ENCODE data around the gene ECI2. TPM values are rescaled to one million over a fixed set of nuclear protein-coding genes. Genes with fewer than 3 reads are reported as not detected.

Gene ECI2
- total RNA-seq, 2 donors from 2014 or later = 16.5 to 55.8 TPM

DNA sequence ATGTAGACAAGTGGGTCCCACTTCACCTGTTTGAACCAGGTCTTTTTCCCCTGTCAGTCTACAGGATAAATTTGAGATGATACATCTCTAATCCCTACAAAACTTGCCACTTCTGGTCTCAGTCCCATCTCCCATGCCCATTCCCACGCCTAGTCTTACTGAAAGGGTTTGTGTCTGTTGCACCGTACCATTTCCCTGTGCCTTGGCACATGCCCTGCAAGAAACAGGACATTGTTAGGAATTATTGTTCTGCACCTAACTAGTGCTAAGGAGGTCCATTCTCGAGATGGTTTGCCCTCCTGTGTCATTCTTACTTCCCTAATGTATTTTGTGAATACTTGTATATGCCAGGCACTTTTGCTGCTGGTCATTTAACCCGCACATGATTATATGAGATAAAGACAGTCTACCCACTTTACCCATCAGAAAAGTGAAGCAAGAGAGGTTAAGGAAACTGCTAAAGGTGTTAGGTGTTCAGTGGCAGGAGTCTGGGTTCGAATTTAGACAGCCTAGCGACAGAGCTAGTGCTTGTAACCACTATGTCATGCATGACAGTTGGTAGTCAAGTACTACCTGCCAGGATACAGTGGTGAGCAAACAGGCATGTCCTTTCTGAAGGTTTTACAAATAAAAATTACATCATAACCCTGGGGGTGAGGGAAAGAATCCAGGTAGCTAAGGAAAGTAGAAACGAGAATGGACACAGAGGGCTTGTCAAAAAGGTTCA is 69.2 kb downstream of the ECI2 start:
- ATAC-seq = peak; percentile 91
- peak overlapping the region in 3 of 4 donors; percentile 11 to 53 (median 32) for H3K27ac ChIP-seq
- H3K36me3 ChIP-seq (replicated peaks in 1 of 2; ENCODE audit: insufficient read depth in 1 of 2, low read depth in 2 of 2) = peaks cover 3 to 13% of the 10 kb centered on the region in 2 donors
- H3K9me3 ChIP-seq = no peaks in the 10 kb centered on the region
- no peak overlapping the region for H3K4me3 ChIP-seq
- DNase-seq = peak in 2 of 4 donors; percentile 21 to 50
- intact Hi-C loops (cut with DNase I) = no loop called here
- H3K27me3 ChIP-seq = no peaks in the 10 kb centered on the region
- WGBS, 2 donors = 61 to 66% methylated on average over 7 of the region's 7 CpGs
- TF ChIP-seq POLR2A (IDR thresholded peaks at IDR 0.05) = peak in 1 of 3 donors; percentile 9
- TF ChIP-seq, protein P1, sequence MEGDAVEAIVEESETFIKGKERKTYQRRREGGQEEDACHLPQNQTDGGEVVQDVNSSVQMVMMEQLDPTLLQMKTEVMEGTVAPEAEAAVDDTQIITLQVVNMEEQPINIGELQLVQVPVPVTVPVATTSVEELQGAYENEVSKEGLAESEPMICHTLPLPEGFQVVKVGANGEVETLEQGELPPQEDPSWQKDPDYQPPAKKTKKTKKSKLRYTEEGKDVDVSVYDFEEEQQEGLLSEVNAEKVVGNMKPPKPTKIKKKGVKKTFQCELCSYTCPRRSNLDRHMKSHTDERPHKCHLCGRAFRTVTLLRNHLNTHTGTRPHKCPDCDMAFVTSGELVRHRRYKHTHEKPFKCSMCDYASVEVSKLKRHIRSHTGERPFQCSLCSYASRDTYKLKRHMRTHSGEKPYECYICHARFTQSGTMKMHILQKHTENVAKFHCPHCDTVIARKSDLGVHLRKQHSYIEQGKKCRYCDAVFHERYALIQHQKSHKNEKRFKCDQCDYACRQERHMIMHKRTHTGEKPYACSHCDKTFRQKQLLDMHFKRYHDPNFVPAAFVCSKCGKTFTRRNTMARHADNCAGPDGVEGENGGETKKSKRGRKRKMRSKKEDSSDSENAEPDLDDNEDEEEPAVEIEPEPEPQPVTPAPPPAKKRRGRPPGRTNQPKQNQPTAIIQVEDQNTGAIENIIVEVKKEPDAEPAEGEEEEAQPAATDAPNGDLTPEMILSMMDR (IDR thresholded peaks at IDR 0.05) = no peak
- H3K4me1 ChIP-seq = peaks cover 32% of the 10 kb centered on the region

Other genes starting within 250 kb of the ECI2 start
- gene FAM217A, start 56.4 kb downstream of the ECI2 start, total RNA-seq = not detected